H9 (cell line): ENCODE measurements around the gene BAG5. TPM values are rescaled to one million over a fixed set of nuclear protein-coding genes. Genes with fewer than 3 reads are reported as not detected.

Experiments
- DNase-seq: peaks from one replicate; pipeline ENCODE4 v3.0.0-alpha.2; 2017
- H2AFZ ChIP-seq: one replicate; pipeline ENCODE4 v1.6.1; 2013; ENCODE audit warnings: mild to moderate bottlenecking, low read length, control low read depth, moderate library complexity
- H2AK5ac ChIP-seq: 2 replicates; pipeline ENCODE4 v1.6.1; 2013; ENCODE audit warnings: low read length, control low read depth, mixed read lengths; ENCODE audit not compliant: insufficient read length
- H2BK120ac ChIP-seq: one replicate; pipeline ENCODE4 v1.6.1; 2013; ENCODE audit warnings: low read depth, mild to moderate bottlenecking, low read length, control low read depth, inconsistent platforms; ENCODE audit not compliant: poor library complexity, severe bottlenecking
- H2BK12ac ChIP-seq: 2 replicates; pipeline ENCODE4 v1.6.1; 2013; ENCODE audit warnings: low read length, control low read depth, mixed read lengths, low read depth; ENCODE audit not compliant: insufficient read length
- H2BK15ac ChIP-seq: 2 replicates; pipeline ENCODE4 v1.6.1; 2013; ENCODE audit warnings: low read depth, low read length, control low read depth
- H2BK20ac ChIP-seq: one replicate; pipeline ENCODE4 v1.6.1; 2013; ENCODE audit warnings: low read depth, mild to moderate bottlenecking, low read length, control low read depth, inconsistent platforms; ENCODE audit not compliant: poor library complexity, severe bottlenecking
- H2BK5ac ChIP-seq: 2 replicates; pipeline ENCODE4 v1.6.1; 2013; ENCODE audit warnings: low read length, control low read depth, mixed read lengths; ENCODE audit not compliant: insufficient read length
- H3K14ac ChIP-seq: 2 replicates; pipeline ENCODE4 v1.6.1; 2013; ENCODE audit warnings: low read length, control low read depth; ENCODE audit not compliant: insufficient read depth
- H3K18ac ChIP-seq: 2 replicates; pipeline ENCODE4 v1.6.1; 2013; ENCODE audit warnings: low read depth, mild to moderate bottlenecking, mixed read lengths, low read length, control low read depth; ENCODE audit not compliant: insufficient read length
- H3K23ac ChIP-seq: 2 replicates; pipeline ENCODE4 v1.6.1; 2013; ENCODE audit warnings: low read length, control low read depth, mixed read lengths, low read depth; ENCODE audit not compliant: insufficient read length
- H3K23me2 ChIP-seq: 2 replicates; pipeline ENCODE4 v1.6.1; 2013; ENCODE audit warnings: low read depth, mild to moderate bottlenecking, mixed read lengths, low read length, control low read depth; ENCODE audit not compliant: insufficient read length, poor library complexity, severe bottlenecking
- H3K27ac ChIP-seq: 2 replicates; pipeline ENCODE4 v1.5.1; 2013; ENCODE audit warnings: low read length, control low read depth, mixed read lengths, low read depth; ENCODE audit not compliant: insufficient read length
- H3K27me3 ChIP-seq: 2 replicates; pipeline ENCODE4 v1.6.1; 2013; ENCODE audit warnings: low read length, control low read depth, inconsistent platforms; ENCODE audit not compliant: insufficient read depth
- H3K4ac ChIP-seq: 2 replicates; pipeline ENCODE4 v1.6.1; 2013; ENCODE audit warnings: low read depth, mild to moderate bottlenecking, control low read depth, inconsistent platforms, low read length, moderate library complexity
- H3K4me1 ChIP-seq: 2 replicates; pipeline ENCODE4 v1.6.1; 2013; ENCODE audit warnings: low read length, control low read depth, inconsistent platforms; ENCODE audit not compliant: insufficient read depth
- H3K4me2 ChIP-seq: 2 replicates; pipeline ENCODE4 v1.6.1; 2013; ENCODE audit warnings: low read length, control low read depth, mixed read lengths; ENCODE audit not compliant: insufficient read length, insufficient read depth
- H3K56ac ChIP-seq: 2 replicates; pipeline ENCODE4 v1.6.1; 2013; ENCODE audit warnings: low read depth, mild to moderate bottlenecking, mixed read lengths, low read length, control low read depth; ENCODE audit not compliant: insufficient read length
- H3K79me1 ChIP-seq: 2 replicates; pipeline ENCODE4 v1.6.1; 2013; ENCODE audit warnings: low read depth, mild to moderate bottlenecking, moderate library complexity, low read length, control low read depth, inconsistent platforms; ENCODE audit not compliant: insufficient read depth, poor library complexity, severe bottlenecking
- H3K79me2 ChIP-seq: 2 replicates; pipeline ENCODE4 v1.6.1; 2013; ENCODE audit warnings: low read length, control low read depth, inconsistent platforms; ENCODE audit not compliant: insufficient read depth
- H3K9ac ChIP-seq: 2 replicates; pipeline ENCODE4 v1.6.1; 2013; ENCODE audit warnings: low read length, control low read depth, mixed read lengths; ENCODE audit not compliant: insufficient read length; ENCODE audit errors: extremely low read depth
- H3K9me3 ChIP-seq: one replicate; pipeline ENCODE4 v1.6.1; 2013; ENCODE audit warnings: low read depth, low read length, inconsistent platforms; ENCODE audit not compliant: control insufficient read depth
- H3T11ph ChIP-seq: one replicate; pipeline ENCODE4 v1.6.1; 2013; ENCODE audit warnings: mild to moderate bottlenecking, low read length, control low read depth, inconsistent platforms
- H4K20me1 ChIP-seq: one replicate; pipeline ENCODE4 v1.6.1; 2013; ENCODE audit not compliant: control insufficient read depth, insufficient read length, insufficient read depth
- H4K5ac ChIP-seq: 2 replicates; pipeline ENCODE4 v1.6.1; 2013; ENCODE audit warnings: low read depth, mild to moderate bottlenecking, mixed read lengths, low read length, control low read depth; ENCODE audit not compliant: insufficient read length
- H4K8ac ChIP-seq: replicated peaks from 2 replicates; pipeline ENCODE4 v1.6.1; 2013; ENCODE audit warnings: low read length, control low read depth, mixed read lengths, low read depth; ENCODE audit not compliant: insufficient read length
- H4K91ac ChIP-seq: 2 replicates; pipeline ENCODE4 v1.6.1; 2013; ENCODE audit warnings: low read depth, mild to moderate bottlenecking, moderate library complexity, mixed read lengths, low read length, control low read depth; ENCODE audit not compliant: insufficient read length
- H3K27ac Mint-ChIP-seq, 3 experiments: 2 replicates in 2 of 3; 3 replicates in 1 of 3; pipeline ENCODE4 v1.8.0; 2020 to 2021; ENCODE audit warnings: mixed read lengths in 3 of 3, mild to moderate bottlenecking in 1 of 3, moderate library complexity in 1 of 3
- H3K27me3 Mint-ChIP-seq: 2 replicates; pipeline ENCODE4 v1.8.0; 2021; ENCODE audit warnings: low read depth, mild to moderate bottlenecking, moderate library complexity, mixed read lengths
- H3K36me3 Mint-ChIP-seq, 3 experiments: 2 replicates in 2 of 3; 3 replicates in 1 of 3; pipeline ENCODE4 v1.8.0; 2020 to 2021; ENCODE audit warnings: low read depth in 3 of 3, mixed read lengths in 3 of 3; ENCODE audit not compliant: insufficient read depth in 1 of 3
- H3K4me1 Mint-ChIP-seq, 2 experiments: 2 replicates each; pipeline ENCODE4 v1.8.0; 2020; ENCODE audit warnings: mixed read lengths in 2 of 2
- H3K4me3 Mint-ChIP-seq, 2 experiments: 2 replicates in 1 of 2; 3 replicates in 1 of 2; pipeline ENCODE4 v1.8.0; 2020 to 2021; ENCODE audit warnings: mild to moderate bottlenecking in 2 of 2, mixed read lengths in 2 of 2, moderate library complexity in 1 of 2
- H3K9me3 Mint-ChIP-seq, 2 experiments: 2 replicates in 1 of 2; 3 replicates in 1 of 2; pipeline ENCODE4 v1.8.0; 2020; ENCODE audit warnings: mild to moderate bottlenecking in 2 of 2, mixed read lengths in 2 of 2, moderate library complexity in 1 of 2
- CTCF ChIP-seq: fragments of 200-600 bp; sonication (generic); conservative IDR thresholded peaks from 3 replicates; pipeline ENCODE4 v1.8.0; 2021; ENCODE audit warnings: antibody characterized with exemption, mild to moderate bottlenecking
- WGBS: extraction: QIAGEN DNeasy Blood & Tissue Kit; methylation state at CpG from one replicate; pipeline ENCODE4 v1.1.7; 2013; ENCODE audit warnings: missing lambda C conversion rate, low lambda C conversion rate, mixed read lengths; ENCODE audit not compliant: insufficient read length; ENCODE audit errors: extremely low coverage; 5-methylcytosine and 5-hydroxymethylcytosine counted together
- total RNA-seq: library from RNA; stranded (reverse); gene quantifications from 2 replicates; pipeline ENCODE4 v1.2.1, GENCODE V29; 2021

BAG5 gene
- total RNA-seq, 1 experiment from 2014 or later: 38.0 TPM

GRCh38 chr14:103581954-103582703 is 19.7 kb upstream of the BAG5 start:
- Histone ChIP-seq H2BK5ac (no peak overlapping the region), H3K56ac (no peak overlapping the region), H3K18ac (no peak overlapping the region), H3K23ac (no peak overlapping the region), H3K9me3 (no peaks in the 10 kb centered on the region), H3K79me1 (no peaks in the 10 kb centered on the region), H3K9ac (no peak overlapping the region), H2AFZ (no peak overlapping the region), H3K4me1 (no peaks in the 10 kb centered on the region), H3K4me2 (no peak overlapping the region), H4K20me1 (no peaks in the 10 kb centered on the region), H3K4ac (no peak overlapping the region), H2BK20ac (no peak overlapping the region), H4K8ac (no peak overlapping the region), H2BK120ac (no peak overlapping the region), H3K23me2 (no peaks in the 10 kb centered on the region), H4K5ac (no peak overlapping the region), H4K91ac (no peak overlapping the region), H3K27ac (no peak overlapping the region), H2BK12ac (no peak overlapping the region), H3K27me3 (no peaks in the 10 kb centered on the region), H2BK15ac (no peak overlapping the region), H3T11ph (no peak overlapping the region), H3K79me2 (no peaks in the 10 kb centered on the region), H3K14ac (no peak overlapping the region; the same call in 1 of the 2 replicates), H2AK5ac (no peak overlapping the region)
- Mint-ChIP-seq H3K27ac (no peak overlapping the region), H3K4me3 (no peak overlapping the region), H3K27me3 (no peaks in the 10 kb centered on the region; the same call in 1 of the 2 replicates), H3K9me3 (no peaks in the 10 kb centered on the region), H3K4me1 (no peaks in the 10 kb centered on the region), H3K36me3 (peaks cover 16 to 39% (median 29%) of the 10 kb centered on the region in 3 experiments)
- peak; percentile 37 for DNase-seq
- TF ChIP-seq CTCF: no peak
- WGBS: no CpG with 5 or more reads among the region's 26 CpGs
